GDM1 (cell line): Measurements from ENCODE around the gene DDIAS.
"Not testable (repeated sequence)": the region's sequence is repeated elsewhere in the genome, so short reads cannot be mapped to it uniquely, and the experiment has no call there.

ENCODE experiments used
- DNase-seq: peaks from one replicate; lab custom pipeline; 2025; lab: John Stamatoyannopoulos, UW

DDIAS gene

DNA sequence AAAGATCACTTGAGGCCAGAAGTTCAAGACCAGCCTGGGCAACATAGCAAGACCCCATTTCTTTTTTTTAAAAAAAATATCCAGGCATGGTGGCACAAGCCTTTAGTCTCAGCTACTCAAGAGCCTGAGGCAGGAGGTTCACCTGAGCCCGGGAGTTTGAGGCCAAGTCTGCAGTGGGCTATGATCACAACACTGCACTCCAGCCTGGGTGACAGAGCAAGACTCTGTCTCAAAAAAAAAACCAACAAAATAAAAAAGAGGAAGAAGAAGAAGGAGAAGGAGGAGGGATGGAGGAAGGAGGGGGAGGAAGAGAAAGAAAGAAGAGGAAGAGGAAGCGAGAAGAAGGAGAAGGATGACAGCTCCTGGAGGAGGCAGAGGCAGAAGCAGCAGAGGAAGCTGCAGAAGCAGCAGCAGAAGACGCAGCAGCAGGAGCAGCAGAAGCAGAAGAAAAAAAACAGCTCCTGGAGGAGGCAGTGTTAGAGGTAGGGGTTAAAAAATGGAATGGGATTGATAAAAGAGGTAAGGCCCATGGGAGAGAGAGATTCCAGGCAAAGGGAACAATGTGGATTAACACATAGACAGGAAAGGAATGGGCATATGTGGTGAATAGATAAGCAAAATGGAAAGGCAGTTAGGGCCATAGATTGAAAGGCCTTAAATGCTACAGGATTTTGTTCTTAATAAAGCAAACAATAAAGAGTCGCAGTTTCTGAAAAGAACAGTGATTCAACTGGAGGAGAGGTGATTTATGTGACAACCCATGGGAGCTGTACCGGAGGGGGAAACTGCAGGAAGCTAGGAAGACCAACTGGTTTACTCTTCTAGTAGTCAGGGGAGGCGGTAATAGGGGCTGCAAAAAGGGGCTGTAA is 12.2 kb upstream of the DDIAS start:
- peak; percentile 62 for DNase-seq

DNA sequence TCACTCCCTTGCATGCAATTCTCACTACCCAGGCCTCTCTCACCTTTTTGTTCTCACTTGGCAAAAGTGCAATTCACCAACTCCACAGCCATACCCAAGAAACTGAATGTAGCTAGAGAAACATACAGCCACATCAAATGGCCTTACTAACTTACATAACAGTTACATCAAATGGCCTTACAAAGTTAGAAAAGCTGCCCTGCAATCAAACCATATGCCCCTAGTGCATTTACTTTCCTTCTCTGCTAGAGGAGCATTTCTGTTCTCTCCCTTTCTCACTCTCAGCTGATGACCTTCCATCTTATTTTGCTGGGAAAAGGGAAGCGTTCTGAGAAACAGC is 11.6 kb upstream of the DDIAS start:
- no peak for DNase-seq

DNA sequence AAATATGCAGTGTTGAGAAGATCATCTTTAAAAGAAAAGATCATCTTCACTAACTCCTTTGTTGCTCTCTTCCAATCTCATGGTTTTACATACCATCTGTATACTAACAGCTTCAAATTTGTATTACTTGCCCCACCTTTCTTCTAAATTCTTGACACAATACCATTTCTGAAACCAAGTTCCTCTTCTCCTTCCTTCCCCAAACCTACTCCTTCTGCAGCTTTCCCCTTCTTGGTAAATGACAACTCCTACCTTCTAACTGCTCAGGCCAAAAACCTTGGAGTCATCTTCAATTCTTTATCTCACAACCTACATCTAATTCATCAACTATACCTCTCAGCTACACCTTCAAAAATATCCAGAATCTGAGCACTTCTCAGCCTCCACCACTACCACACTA is 10.6 kb upstream of the DDIAS start:
- no peak for DNase-seq

DNA sequence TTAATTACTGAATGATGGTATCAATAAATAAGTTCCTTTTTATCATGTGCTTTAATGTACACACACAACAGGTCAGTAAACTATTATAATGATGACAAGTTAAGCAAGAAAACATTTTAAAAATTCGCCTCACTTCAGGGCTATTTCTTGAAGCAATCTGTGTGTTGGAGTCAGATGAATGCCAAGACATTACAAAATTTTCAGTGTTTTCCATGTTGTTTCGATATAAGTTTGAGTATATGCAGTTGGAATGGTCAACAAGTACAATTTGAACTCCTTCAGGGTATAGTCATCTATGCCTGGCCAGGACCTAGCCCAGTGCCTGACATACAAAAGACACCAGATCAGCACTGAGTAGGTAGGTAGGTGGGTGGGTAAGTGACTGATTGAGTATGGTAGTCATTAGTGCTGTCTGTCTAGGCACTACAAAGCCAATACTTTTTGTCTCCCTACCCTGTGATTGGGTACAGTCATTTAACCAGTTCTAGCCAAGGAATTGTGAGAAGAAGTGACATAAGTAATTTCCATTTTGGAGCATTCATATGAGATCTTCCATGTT is 8.8 kb upstream of the DDIAS start:
- DNase-seq: no peak

DNA sequence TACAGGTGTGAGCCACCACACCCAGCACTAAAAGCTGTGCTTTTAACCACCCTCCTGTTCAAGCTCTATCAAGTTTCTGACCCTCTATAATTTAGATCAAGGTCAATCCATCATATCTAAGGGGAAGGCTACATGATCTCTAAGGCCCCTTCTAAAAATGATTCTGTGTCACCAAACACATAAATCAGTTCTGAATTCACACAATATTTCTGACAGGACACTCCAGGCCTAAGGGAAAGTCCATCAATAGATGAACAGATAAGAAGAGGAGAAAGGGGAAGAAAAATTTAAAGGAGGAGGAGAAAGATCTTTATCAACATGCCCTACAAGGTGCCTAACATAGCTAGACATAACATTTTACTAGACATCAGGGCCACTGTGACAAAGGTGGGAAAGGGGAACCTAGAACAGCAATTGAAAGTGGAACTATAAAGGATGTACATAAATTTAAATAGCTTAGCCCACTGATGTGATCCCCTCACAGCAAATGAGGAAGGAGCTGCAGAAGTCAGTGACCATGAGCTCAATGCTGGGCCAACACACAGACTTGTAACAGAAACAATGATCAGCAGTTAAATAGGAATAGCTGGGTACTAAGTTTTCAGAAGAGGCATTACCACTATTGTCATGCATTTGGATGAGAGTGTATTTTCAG is 6.0 kb upstream of the DDIAS start:
- DNase-seq: peak; percentile 46

DNA sequence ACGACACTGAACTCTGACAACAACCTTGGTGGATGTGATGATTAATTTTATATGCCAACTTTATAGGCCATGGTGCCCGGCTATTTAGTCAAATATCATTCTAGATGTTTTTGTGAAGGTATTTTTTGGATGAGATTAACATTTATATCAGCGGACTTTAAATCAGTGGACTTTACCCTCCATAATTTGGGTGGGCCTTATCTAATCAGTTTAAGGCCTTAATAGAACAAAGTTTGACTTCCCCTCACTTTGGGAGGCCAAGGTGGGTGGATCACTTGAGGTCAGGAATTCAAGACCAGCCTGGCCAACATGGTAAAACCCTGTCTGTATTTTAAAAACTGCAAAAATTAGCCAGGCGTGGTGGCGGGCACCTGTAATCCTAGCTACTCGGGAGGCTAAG is 5.4 kb upstream of the DDIAS start:
- DNase-seq: no peak

DNA sequence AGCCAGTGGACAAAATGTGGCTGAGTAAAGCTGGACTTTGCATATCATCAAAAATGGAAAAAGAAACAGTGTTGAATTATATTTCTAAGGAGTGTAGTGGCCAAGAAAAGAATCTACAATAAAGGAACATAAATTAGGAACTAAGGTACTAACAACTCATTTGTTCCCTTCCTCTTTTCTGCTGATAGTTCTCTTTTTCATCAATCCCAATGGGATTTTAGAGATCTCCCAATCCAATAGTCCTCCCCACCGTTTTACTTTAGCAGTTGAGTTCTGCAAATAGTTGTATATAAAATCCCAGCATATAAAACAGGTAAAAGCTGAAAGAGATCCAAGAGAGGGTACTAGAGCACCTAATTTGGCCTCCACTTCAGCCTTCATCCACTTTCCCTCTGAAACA is 3.3 kb upstream of the DDIAS start:
- peak; percentile 1 for DNase-seq

DNA sequence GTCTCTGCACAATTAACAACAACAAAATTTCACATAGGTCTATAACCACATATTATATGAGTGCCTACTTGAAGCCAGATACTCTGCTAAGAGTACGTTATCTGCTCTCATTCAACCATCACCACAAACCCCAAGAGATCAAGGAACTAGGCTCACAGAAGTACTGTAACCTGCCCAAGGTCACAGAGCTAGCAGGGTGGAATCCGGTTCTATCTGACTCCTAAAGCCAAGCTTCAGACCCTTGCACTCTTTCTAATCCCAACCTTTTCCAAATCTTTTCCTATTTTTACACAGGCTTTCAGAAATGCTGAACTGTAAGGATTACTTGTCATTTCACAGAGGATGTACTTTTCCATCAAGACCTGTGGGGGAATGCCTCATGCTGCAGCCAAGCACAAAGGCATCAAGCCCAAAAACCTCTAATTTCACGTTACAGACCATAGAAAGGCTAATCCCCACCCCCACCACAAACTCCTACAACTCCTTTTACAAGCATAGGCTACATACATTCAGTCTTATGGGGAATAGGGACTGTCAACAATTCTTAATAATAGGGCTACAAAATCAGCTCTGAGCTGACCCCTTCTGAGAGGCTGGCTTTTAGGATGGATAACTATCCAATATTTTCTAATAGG is 2.2 kb upstream of the DDIAS start:
- peak; percentile 15 for DNase-seq

DNA sequence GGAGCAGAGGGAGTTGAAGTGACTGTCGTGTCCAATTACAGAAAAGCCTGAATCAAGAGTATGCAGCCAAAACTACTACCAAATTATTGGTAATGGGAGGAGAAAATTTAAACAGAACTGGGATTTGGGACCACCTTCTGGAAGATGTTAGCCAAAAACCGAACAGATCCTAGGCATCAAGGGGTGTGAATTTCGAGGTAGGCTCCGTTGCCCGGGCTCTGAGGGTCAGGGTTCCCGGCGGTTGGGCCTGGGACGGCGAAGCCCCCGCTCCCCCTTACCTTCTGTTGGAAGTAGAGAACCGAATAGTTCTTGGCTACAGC is 1.6 kb upstream of the DDIAS start:
- no peak for DNase-seq

DNA sequence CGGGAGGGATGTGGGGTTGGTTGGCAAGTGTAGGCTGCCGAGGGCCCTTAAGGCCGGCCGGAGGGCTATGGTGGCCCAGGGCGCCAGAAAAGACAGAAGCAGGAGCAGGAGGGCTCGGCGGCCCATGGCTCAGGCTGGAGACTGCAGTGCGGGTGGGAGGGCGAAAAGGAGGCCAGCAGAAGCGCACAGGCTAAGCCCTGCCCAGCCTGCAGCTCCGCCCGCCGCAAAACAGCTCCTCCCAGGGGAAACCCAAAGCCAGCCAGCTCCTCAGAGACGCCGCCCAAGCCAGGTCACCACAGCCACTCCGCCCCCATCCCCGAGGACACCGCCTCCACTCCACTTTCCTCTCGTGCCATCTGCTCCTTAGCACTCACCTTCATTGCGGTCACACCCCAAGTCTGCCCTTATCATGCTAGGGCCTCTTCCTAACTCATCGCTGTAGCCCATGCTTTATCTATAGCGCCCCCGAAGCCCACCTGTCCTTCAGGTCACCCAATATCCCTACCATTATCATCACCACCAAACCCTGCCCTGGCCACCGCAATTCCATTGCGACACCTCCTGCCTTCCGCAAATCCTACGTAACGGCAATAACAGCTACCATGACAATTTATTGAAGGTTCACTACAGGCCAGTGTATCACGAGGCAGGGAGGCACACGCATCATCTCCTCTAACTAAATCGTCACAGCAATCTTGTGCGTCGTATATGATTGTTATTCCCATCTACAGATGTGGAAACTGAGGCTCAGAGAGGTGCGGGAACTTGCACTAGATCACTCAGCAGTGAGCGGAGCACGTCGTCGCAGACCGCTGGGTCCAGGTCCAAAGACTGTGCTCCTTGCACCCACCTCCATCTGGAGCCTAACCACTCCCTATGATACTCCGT is 1.0 kb upstream of the DDIAS start, which contains the start of gene PRCP:
PRCP (minus strand) TSS at position 154 of the 888 bp plus-strand sequence; CDS start at position 126, 28 bp downstream.
- peak; percentile 87 for DNase-seq

DNA sequence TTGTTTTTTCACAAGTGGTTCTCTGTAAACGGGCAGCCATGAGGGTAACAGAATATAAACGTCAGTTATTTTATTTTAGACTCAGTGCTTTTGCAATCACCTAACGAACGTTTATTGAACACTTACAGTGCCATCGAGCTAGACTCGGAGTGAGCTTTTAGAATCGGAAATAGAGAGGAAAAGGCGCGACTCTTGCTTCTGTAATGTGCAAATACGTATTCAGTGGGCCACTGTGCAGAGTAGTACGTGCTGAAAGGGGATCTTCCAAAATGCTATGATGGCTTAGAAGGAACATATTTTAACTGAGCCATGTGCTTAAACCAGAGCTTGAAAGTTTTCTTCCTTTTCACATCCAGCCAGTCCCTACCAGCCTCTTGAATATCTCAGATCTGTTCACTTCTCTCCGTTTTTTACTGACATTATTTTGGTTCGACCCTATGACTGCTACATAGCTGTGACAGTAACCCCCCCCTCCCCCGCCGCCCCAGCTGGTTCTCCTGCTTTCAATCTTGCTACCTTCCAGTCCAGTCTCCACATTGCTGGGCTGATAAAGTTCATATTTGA is 468 bp downstream of the DDIAS start:
- DNase-seq: no peak

DNA sequence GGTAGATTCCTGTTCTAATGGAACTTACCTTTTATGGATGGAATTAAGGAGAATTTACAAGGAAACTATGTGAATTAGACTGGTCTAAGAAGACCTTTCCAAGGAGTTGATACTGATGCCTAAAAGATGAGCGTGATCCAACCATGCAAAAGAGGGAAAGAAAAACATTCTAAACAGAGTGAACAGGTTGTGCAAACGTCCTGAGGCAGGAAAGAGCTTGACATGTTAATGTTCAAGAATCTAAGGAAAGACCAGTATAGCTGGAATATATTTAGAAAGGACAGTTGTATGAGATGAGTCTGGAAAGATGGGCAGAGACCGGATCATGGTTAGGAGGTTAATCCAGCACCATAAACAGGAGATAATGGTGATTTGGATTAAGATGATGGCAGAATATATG is 1.3 kb downstream of the DDIAS start:
- no peak for DNase-seq

DNA sequence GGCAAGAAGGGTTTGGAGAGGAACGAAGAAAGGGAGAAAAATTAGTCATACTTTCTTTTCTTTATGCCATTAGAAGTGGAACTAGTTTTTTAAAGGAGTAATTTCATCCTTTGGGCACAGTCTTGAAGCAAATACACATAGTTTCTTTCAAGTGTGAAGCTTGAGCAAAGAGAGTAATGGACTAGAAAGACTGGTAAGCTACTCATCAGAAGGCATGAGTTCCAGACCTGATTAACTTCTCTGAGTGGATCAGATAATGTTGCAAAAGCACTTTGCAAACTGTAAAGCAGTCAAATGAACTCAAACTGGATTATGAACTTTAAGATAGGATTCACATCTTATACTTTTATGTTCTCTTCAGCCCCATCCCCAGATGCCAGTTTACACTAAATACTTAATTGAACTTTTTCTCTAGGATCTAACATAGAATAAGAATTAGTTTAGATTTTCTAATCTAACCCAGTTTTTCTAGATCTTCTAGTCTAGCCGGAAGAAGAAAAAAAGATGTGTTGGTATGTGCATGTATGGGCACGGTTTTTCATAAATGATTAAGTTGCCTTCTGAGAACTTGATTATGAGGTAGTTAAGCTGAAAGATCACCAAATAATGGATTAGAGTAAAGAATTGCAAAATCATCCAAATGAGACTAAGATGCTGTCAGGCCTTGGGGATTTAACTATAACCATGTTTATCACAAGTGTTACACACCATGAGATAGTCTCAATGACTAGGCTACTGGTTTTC is 2.5 kb downstream of the DDIAS start:
- no peak for DNase-seq

DNA sequence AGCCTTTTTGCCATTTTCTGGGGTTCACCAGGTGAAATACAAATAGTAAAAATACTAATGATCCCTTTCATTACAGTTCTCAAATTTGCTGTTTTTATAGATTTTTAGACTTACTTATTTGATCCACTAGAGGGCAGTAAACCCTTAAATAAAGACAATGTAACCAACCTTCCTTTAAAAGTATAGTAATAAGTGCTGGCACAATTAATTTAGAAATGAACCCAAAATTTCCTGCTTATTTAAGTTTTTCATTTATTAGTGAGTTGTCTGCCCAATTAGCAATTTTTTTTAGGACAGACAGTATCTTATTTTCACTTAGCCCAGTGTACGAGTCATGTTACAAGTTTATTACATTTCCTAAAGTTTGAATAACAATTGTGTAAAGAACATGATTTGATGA is 4.7 kb downstream of the DDIAS start:
- no peak for DNase-seq

DNA sequence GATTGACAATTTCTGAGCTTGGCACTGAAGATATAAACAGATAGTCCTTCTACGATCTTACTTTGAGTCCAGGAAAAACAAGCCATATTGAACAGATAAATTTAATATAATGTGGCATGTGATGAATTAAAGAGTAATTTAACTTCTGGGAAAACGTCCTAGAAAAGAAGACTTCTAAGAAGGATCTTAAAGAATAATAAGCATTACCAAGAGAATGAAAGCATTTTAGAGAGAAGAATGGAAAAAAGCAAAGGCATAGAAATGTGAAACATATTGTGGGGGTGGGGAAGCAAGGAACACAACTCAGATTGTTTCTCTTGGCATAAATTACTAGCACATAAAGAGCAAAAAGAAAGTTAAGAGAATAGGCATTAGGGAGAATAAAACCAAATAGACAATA is 5.4 kb downstream of the DDIAS start:
- no peak for DNase-seq

DNA sequence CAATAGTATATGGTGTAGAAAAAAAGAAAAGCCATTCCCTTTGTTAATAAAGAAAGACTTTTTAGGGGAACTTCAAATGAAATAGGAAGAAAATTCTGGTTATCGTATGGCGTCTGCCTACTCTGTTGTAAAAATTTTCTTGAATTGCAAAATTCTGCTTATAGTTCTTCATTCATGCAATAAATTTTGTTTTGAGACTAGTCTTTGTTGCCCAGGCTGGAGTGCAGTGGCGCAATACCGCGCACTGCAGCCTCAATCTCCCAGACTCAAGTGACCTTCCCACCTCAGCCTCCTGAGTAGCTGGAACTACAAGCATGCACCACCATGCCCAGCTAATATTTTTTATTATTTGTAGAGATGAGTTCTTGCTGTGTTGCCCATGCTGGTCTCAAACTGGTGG is 5.8 kb downstream of the DDIAS start:
- no peak for DNase-seq

DNA sequence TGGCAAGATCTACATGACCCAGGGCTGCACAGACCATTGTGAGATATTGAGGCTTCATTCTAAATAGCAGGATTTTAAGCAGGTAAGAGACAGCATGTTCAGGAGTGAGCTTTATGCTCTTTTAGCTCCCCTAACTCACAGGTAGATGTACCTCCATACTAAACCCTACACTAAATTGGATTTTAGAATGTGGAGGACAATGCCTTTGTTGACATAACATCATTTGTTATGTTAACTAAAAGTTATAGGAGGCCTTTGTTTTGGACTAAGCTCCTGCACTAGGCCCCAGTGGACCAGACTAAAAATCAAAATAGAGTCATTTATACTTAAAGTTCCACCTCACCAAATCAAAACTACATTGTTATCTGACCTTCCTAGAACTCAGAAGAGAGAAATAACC is 6.8 kb downstream of the DDIAS start:
- no peak for DNase-seq

DNA sequence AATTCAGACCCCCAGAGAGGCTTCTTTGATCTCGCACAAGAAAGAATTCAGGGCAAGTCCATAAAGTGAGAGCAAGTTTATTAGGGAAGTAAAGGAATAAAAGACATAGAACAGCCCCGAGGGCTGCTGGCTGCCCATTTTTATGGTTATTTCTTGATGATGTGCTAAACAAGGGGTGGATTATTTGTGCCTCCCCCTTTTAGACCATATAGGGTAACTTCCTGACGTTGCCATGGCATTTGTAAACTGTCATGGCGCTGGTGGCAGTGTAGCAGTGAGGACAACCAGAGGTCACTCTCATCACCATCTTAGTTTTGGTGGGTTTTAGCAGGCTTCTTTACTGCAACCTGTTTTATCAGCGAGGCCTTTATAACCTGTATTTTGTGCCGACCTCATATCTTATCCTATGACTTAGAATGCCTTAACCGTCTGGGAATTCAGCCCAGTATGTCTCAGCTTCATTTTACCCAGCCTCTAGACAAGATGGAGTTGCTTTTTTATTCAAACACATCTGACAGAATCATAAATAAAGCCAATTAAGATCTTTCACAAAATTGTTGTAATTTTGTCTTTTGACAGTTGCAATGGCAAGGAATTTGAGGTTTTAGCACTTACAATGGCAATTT is 7.6 kb downstream of the DDIAS start:
- no peak for DNase-seq

DNA sequence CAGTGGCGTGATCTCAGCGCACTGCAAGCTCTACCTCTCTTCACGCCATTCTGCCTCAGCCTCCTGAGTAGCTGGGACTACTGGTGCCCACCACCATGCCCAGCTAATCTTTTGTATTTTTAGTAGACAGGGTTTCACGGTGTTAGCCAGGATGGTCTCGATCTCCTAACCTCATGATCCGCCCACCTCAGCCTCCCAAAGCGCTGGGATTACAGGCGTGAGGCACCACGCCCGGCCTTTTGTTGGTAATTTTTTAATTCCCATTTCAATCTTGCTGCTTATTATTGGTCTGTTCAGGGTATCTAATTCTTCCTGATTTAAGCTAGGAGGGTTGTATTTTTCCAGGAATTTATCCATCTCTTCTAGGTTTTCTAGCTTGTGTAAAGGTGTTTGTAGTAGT is 18.2 kb downstream of the DDIAS start:
- DNase-seq: not testable (repeated sequence)

DNA sequence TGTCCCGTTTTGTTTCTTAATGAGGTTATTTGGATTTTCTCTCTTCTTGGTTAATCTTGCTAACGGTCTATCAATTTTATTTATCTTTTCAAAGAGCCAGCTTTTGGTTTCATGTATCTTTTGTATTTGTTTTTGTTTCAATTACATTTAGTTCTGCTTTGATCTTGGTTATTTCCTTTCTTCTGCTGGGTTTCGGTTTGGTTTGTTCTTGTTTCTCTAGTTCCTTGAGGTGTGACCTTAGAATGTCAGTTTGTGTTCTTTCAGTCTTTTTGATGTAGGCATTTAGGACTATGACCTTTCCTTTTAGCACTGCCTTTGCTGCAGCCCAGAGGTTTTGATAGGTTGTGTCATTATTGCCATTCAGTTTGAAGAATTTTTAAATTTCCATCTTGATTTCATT is 18.7 kb downstream of the DDIAS start:
- DNase-seq: not testable (repeated sequence)
